Ascending aorta (tissue), 2 donors: ENCODE data around the gene KPNB1. TPM values are rescaled to one million over a fixed set of nuclear protein-coding genes. Genes with fewer than 3 reads are reported as not detected.
"Not testable (repeated sequence)": the region's sequence is repeated elsewhere in the genome, so short reads cannot be mapped to it uniquely, and the experiment has no call there.

ENCODE experiments used
- DNase-seq, 2 donors: peaks; one replicate each; pipeline ENCODE4 v3.0.0-alpha.2; 2019; ENCODE audit warnings: low spot score in 2 of 2
- H3K27ac ChIP-seq, 2 donors: fragments of 200-600 bp; sonication (generic); one replicate each; pipeline ENCODE4 v1.5.1; 2016 to 2017; ENCODE audit warnings: mild to moderate bottlenecking in 1 of 2
- H3K27me3 ChIP-seq: fragments of 200-600 bp; sonication (generic); one replicate; pipeline ENCODE4 v1.5.1; 2017
- H3K36me3 ChIP-seq, 2 donors: fragments of 200-600 bp; sonication (generic); one replicate each; pipeline ENCODE4 v1.5.1; 2016
- H3K4me1 ChIP-seq, 2 donors: fragments of 200-600 bp; sonication (generic); one replicate each; pipeline ENCODE4 v1.5.1; 2016 to 2017; ENCODE audit warnings: mild to moderate bottlenecking in 1 of 2
- H3K4me3 ChIP-seq, 2 donors: fragments of 200-600 bp; sonication (generic); one replicate each; pipeline ENCODE4 v1.5.1; 2016 to 2017; ENCODE audit warnings: mild to moderate bottlenecking in 1 of 2
- H3K9me3 ChIP-seq, 2 donors: fragments of 200-600 bp; sonication (generic); one replicate each; pipeline ENCODE4 v1.5.1; 2016
- CTCF ChIP-seq, 3 experiments: fragments of 200-600 bp in 2 of 3; fragments of 450-650 bp in 1 of 3; sonication (generic) in 2 of 3; IDR thresholded peaks; one replicate each; pipeline ENCODE4 v1.5.1; 2016 to 2019; ENCODE audit warnings: antibody characterized with exemption in 3 of 3, mild to moderate bottlenecking in 1 of 3, moderate library complexity in 1 of 3
- intact Hi-C: fragments of 100-400 bp; cut with DNase I; formaldehyde crosslinking; loops from one replicate; pipeline ENCODE4 v1.15.1; 2023
- total RNA-seq: library from RNA; depleted of rRNA; stranded (reverse); fragments of >200 nt; gene quantifications from one replicate; pipeline ENCODE4 v1.1.0, GENCODE V29; 2016

Gene KPNB1
- total RNA-seq, 1 donor from 2014 or later, result 261 TPM

- no peak overlapping the region for H3K27ac ChIP-seq
- DNase-seq, result no peak
- H3K4me3 ChIP-seq, result no peak overlapping the region
- intact Hi-C loops, result no loop called here
- H3K4me1 ChIP-seq, result no peaks in the 10 kb centered on the region
- H3K36me3 ChIP-seq, result peaks cover 96 to 100% of the 10 kb centered on the region in 2 donors
- H3K27me3 ChIP-seq, result no peaks in the 10 kb centered on the region
- TF ChIP-seq CTCF (IDR thresholded peaks at IDR 0.05), result no peak
- no peaks in the 10 kb centered on the region for H3K9me3 ChIP-seq
Observed at GRCh38 chr17:47676199-47676472, 26.4 kb downstream of the KPNB1 start.

- H3K27me3 ChIP-seq, result no peaks in the 10 kb centered on the region
- peaks cover 97 to 100% of the 10 kb centered on the region in 2 donors for H3K36me3 ChIP-seq
- no peak for TF ChIP-seq CTCF (IDR thresholded peaks at IDR 0.05)
- H3K4me1 ChIP-seq, result no peaks in the 10 kb centered on the region
- no peak overlapping the region for H3K4me3 ChIP-seq
- H3K27ac ChIP-seq, result no peak overlapping the region
- DNase-seq, result no peak
- intact Hi-C loops, result no loop called here
- H3K9me3 ChIP-seq, result no peaks in the 10 kb centered on the region
Observed at GRCh38 chr17:47676510-47677165, 26.9 kb downstream of the KPNB1 start.

- Histone ChIP-seq H3K9me3 (no peaks in the 10 kb centered on the region), H3K4me3 (no peak overlapping the region), H3K27me3 (no peaks in the 10 kb centered on the region), H3K4me1 (no peaks in the 10 kb centered on the region), H3K36me3 (peaks cover 96 to 97% of the 10 kb centered on the region in 2 donors), H3K27ac (no peak overlapping the region)
- DNase-seq, result no peak
- TF ChIP-seq CTCF (IDR thresholded peaks at IDR 0.05), result no peak
- intact Hi-C loops, result no loop called here
Observed at GRCh38 chr17:47678196-47678595, 28.5 kb downstream of the KPNB1 start.

- Histone ChIP-seq H3K9me3 (no peaks in the 10 kb centered on the region), H3K27ac (no peak overlapping the region), H3K4me3 (no peak overlapping the region), H3K27me3 (no peaks in the 10 kb centered on the region), H3K36me3 (peaks cover 64 to 69% of the 10 kb centered on the region in 2 donors), H3K4me1 (no peaks in the 10 kb centered on the region)
- DNase-seq, result no peak
- intact Hi-C loops, result no loop called here
- TF ChIP-seq CTCF (IDR thresholded peaks at IDR 0.05), result no peak
Observed at GRCh38 chr17:47682138-47682537, 32.4 kb downstream of the KPNB1 start.

- intact Hi-C loops, H3K4me1 ChIP-seq, H3K27ac ChIP-seq, H3K9me3 ChIP-seq, DNase-seq, H3K4me3 ChIP-seq, H3K27me3 ChIP-seq: not testable (repeated sequence)
- H3K36me3 ChIP-seq, result peaks cover 58 to 63% of the 10 kb centered on the region in 2 donors
Observed at GRCh38 chr17:47682727-47683126, 33.0 kb downstream of the KPNB1 start.

GRCh38 chr17:47684025-47684424 is 34.3 kb downstream of the KPNB1 start:
- H3K4me3 ChIP-seq, result no peak overlapping the region
- H3K36me3 ChIP-seq, result peaks cover 45 to 50% of the 10 kb centered on the region in 2 donors
- DNase-seq, result no peak
- intact Hi-C loops, result no loop called here
- no peaks in the 10 kb centered on the region for H3K4me1 ChIP-seq
- no peaks in the 10 kb centered on the region for H3K9me3 ChIP-seq
- H3K27ac ChIP-seq, result no peak overlapping the region
- no peak for TF ChIP-seq CTCF (IDR thresholded peaks at IDR 0.05)
- H3K27me3 ChIP-seq, result no peaks in the 10 kb centered on the region
